HL-60 (cell line): ENCODE measurements around the gene IGFBP2.
A peak's percentile ranks its signal among the peaks of the same experiment; 100 is the strongest.

Experiments used
- DNase-seq, 2 experiments: peaks; one replicate each; pipeline ENCODE4 v3.0.0-alpha.2; 2010 to 2020; ENCODE audit warnings: low read depth in 1 of 2, low spot score in 1 of 2
- H3K27ac ChIP-seq: fragments of 250-450 bp; sonication (Bioruptor Pico); replicated peaks from 2 replicates; pipeline ENCODE4 v1.5.1; 2020; ENCODE audit warnings: mild to moderate bottlenecking, moderate library complexity
- H3K27me3 ChIP-seq: fragments of 250-450 bp; sonication (Bioruptor Pico); 2 replicates; pipeline ENCODE4 v1.5.1; 2021; ENCODE audit warnings: mild to moderate bottlenecking, moderate library complexity; ENCODE audit not compliant: insufficient read depth, poor library complexity, severe bottlenecking
- H3K4me3 ChIP-seq: replicated peaks from 2 replicates; pipeline ENCODE4 v1.5.1; 2011; ENCODE audit warnings: mild to moderate bottlenecking, control low read depth, low read length; ENCODE audit not compliant: insufficient read depth
- GABPA ChIP-seq: IDR thresholded peaks from 2 replicates; pipeline ENCODE4 v1.6.1; 2012; ENCODE audit warnings: low read depth
- POLR2AphosphoS5 ChIP-seq: IDR thresholded peaks from 2 replicates; pipeline ENCODE4 v1.6.1; 2012; ENCODE audit warnings: low read depth
- SPI1 ChIP-seq: IDR thresholded peaks from 2 replicates; pipeline ENCODE4 v1.6.1; 2012; ENCODE audit warnings: low read depth, mild to moderate bottlenecking, borderline replicate concordance
- TF ChIP-seq, protein P1 (sequence below): IDR thresholded peaks from one replicate; pipeline ENCODE4 v1.5.1; 2011; ENCODE audit warnings: low read length, control low read depth, inconsistent platforms; ENCODE audit not compliant: insufficient read depth
- TF ChIP-seq, protein P2 (sequence below): IDR thresholded peaks from 2 replicates; pipeline ENCODE4 v1.6.1; 2012; ENCODE audit warnings: low read depth; ENCODE audit not compliant: insufficient replicate concordance

IGFBP2 gene

DNA sequence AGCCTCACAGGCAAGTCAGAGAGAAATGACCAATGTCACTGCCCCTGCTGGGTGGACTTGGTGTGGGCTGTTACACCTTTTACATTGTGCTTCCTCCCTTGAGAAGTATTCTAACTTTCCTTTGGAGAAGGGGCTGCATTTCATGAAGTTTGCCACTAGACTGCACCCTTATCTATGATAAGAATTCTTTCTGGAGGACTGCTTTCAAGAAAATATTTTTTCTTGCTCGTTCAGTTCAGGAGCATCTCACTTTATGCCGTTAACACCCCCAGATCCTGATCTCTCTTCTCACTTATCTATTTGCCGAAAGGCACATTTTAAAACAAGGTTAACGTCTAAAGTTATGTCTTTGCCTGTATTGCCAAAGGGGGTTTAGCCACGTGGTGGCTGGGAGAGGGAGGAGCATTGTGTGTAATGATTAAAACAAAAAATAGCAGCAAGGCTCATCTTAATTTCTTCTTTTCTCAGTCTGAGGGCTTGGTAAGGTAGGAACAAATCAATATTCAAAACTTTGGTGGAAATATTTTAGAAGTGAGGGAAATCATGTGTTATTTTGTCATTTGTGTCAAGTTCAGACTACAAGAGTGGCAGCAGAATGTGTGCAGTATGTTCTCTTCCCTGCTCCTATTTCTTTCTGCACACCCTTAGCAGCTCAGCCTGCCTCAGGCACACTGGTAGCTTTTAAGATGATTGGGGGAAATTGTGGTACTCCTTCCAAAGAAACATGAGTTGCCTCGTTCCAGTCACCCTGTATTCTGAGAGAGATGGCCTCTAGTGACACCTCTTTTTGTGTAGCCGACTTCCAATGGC lies 63.7 kb downstream of the IGFBP2 start:
- no peak overlapping the region for H3K4me3 ChIP-seq
- TF ChIP-seq GABPA (no peak), SPI1 (no peak), POLR2AphosphoS5 (no peak)
- TF ChIP-seq, protein P1, sequence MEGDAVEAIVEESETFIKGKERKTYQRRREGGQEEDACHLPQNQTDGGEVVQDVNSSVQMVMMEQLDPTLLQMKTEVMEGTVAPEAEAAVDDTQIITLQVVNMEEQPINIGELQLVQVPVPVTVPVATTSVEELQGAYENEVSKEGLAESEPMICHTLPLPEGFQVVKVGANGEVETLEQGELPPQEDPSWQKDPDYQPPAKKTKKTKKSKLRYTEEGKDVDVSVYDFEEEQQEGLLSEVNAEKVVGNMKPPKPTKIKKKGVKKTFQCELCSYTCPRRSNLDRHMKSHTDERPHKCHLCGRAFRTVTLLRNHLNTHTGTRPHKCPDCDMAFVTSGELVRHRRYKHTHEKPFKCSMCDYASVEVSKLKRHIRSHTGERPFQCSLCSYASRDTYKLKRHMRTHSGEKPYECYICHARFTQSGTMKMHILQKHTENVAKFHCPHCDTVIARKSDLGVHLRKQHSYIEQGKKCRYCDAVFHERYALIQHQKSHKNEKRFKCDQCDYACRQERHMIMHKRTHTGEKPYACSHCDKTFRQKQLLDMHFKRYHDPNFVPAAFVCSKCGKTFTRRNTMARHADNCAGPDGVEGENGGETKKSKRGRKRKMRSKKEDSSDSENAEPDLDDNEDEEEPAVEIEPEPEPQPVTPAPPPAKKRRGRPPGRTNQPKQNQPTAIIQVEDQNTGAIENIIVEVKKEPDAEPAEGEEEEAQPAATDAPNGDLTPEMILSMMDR, result peak; percentile 17
- TF ChIP-seq, protein P2, sequence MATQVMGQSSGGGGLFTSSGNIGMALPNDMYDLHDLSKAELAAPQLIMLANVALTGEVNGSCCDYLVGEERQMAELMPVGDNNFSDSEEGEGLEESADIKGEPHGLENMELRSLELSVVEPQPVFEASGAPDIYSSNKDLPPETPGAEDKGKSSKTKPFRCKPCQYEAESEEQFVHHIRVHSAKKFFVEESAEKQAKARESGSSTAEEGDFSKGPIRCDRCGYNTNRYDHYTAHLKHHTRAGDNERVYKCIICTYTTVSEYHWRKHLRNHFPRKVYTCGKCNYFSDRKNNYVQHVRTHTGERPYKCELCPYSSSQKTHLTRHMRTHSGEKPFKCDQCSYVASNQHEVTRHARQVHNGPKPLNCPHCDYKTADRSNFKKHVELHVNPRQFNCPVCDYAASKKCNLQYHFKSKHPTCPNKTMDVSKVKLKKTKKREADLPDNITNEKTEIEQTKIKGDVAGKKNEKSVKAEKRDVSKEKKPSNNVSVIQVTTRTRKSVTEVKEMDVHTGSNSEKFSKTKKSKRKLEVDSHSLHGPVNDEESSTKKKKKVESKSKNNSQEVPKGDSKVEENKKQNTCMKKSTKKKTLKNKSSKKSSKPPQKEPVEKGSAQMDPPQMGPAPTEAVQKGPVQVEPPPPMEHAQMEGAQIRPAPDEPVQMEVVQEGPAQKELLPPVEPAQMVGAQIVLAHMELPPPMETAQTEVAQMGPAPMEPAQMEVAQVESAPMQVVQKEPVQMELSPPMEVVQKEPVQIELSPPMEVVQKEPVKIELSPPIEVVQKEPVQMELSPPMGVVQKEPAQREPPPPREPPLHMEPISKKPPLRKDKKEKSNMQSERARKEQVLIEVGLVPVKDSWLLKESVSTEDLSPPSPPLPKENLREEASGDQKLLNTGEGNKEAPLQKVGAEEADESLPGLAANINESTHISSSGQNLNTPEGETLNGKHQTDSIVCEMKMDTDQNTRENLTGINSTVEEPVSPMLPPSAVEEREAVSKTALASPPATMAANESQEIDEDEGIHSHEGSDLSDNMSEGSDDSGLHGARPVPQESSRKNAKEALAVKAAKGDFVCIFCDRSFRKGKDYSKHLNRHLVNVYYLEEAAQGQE, result no peak
- peaks cover 68% of the 10 kb centered on the region for H3K27me3 ChIP-seq
- DNase-seq, result no peak
- no peak overlapping the region for H3K27ac ChIP-seq

DNA sequence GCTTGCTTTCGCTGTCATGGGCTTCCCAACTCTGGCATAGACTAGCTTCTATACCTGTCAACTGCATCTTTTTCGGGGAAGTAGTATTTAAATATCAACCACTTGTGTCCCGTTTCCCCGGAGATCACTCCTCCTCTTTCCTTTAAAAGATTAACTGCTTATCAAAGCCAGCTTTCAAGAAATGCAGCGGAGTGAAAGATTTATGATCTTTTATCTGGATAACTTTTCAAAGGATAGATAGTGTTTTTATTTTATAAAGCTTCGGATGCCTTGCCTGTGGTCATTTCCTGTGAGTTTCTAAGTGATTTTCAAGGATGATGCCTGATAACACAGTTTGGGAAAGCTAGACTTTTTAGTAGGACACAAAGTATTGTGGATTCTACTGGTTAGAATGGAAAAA lies 65.1 kb downstream of the IGFBP2 start:
- TF ChIP-seq GABPA, result no peak
- no peak for TF ChIP-seq SPI1
- TF ChIP-seq, protein P2, result no peak
- no peak for TF ChIP-seq POLR2AphosphoS5
- TF ChIP-seq, protein P1, result no peak
- DNase-seq, result no peak
- peaks cover 56% of the 10 kb centered on the region for H3K27me3 ChIP-seq
- no peak overlapping the region for H3K4me3 ChIP-seq
- no peak overlapping the region for H3K27ac ChIP-seq

DNA sequence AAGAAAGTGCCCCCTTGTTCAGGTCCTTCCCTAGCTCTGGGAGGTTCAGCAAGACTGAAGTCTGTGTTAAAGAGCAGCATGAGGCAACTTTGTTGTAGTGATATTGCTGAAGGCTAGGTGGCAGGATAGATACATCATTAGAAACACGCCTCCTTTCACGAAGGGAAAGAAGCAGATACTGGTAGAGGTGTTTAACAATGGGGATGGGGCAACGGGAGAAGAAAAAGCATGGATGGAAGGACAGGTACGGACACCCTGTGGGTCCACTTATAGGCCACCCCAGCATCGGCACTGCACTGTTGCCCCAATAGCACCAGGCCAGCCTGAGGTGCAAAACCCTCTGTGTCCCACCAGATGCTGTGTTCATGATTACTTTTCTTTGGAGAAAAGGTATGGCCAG lies 65.7 kb downstream of the IGFBP2 start:
- H3K27ac ChIP-seq, result no peak overlapping the region
- peaks cover 52% of the 10 kb centered on the region for H3K27me3 ChIP-seq
- no peak for TF ChIP-seq GABPA
- TF ChIP-seq POLR2AphosphoS5, result no peak
- TF ChIP-seq, protein P1, result peak; percentile 67
- peak in 1 of 2 experiments; percentile 21 for DNase-seq
- H3K4me3 ChIP-seq, result no peak overlapping the region

DNA sequence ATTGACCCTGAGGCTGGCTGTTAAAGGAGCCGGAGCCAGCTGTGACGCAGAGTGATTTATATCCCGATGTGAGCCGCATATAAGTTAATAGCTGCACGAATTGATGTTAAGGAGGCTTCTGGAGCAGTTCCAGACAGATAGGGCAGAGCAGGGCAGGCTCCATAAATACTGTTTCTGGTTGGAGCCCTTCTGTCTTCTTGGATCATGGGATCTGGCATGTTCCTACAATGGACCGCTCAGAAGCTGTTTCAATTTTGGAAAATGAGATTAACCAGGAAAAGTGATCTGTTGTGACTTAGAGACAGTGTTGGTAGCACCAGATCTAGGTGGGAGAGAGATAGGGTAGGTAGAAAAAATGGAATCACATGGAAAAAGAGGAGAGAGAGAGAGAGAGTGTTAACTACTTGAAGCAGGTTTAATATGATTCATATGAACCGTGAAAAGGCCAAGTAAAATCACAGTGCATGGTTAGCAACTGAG lies 66.9 kb downstream of the IGFBP2 start:
- TF ChIP-seq, protein P1, result no peak
- TF ChIP-seq GABPA (no peak), SPI1 (no peak), POLR2AphosphoS5 (no peak)
- TF ChIP-seq, protein P2, result no peak
- no peak for DNase-seq
- peaks cover 40% of the 10 kb centered on the region for H3K27me3 ChIP-seq
- H3K27ac ChIP-seq, result no peak overlapping the region
- H3K4me3 ChIP-seq, result no peak overlapping the region
